Adrenal gland (tissue), 5 donors: ENCODE measurements around the gene ADAMTSL1.

Experiments
- CTCF ChIP-seq, 6 experiments: fragments of 450-650 bp in 4 of 6; fragments of 200-600 bp in 2 of 6; sonication (generic) in 1 of 6; IDR thresholded peaks; 1 replicate in 5 of 6; 2 replicates in 1 of 6; pipeline versions ENCODE4 v1.5.1 to v1.8.0; 2016 to 2021; ENCODE audit warnings: antibody characterized with exemption in 6 of 6, mild to moderate bottlenecking in 2 of 6, moderate library complexity in 1 of 6
- POLR2A ChIP-seq, 2 donors: fragments of 450-650 bp; IDR thresholded peaks; one replicate each; pipeline ENCODE4 v1.6.1; 2017; ENCODE audit warnings: antibody characterized with exemption in 2 of 2, mild to moderate bottlenecking in 2 of 2, moderate library complexity in 1 of 2
- donor health status: DM: no; HTN: no; CAD: no.

- TF ChIP-seq CTCF (IDR thresholded peaks at IDR 0.05) (no peak), POLR2A (IDR thresholded peaks at IDR 0.05) (no peak)
Observed at GRCh38 chr9:18555105-18555883, 81.3 kb downstream of the ADAMTSL1 start.
